GM19351 (cell line): ENCODE measurements around the gene MAPK8IP3.
"Not testable (repeated sequence)": the region's sequence is repeated elsewhere in the genome, so short reads cannot be mapped to it uniquely, and the experiment has no call there.

ENCODE experiments used
- ATAC-seq: cut with Tn5 transposase; IDR thresholded peaks from one replicate; pipeline ENCODE4 v1.9.1; 2021; ENCODE audit warnings: mild to moderate bottlenecking, moderate library complexity; ENCODE audit not compliant: unreplicated experiment

MAPK8IP3 gene

DNA sequence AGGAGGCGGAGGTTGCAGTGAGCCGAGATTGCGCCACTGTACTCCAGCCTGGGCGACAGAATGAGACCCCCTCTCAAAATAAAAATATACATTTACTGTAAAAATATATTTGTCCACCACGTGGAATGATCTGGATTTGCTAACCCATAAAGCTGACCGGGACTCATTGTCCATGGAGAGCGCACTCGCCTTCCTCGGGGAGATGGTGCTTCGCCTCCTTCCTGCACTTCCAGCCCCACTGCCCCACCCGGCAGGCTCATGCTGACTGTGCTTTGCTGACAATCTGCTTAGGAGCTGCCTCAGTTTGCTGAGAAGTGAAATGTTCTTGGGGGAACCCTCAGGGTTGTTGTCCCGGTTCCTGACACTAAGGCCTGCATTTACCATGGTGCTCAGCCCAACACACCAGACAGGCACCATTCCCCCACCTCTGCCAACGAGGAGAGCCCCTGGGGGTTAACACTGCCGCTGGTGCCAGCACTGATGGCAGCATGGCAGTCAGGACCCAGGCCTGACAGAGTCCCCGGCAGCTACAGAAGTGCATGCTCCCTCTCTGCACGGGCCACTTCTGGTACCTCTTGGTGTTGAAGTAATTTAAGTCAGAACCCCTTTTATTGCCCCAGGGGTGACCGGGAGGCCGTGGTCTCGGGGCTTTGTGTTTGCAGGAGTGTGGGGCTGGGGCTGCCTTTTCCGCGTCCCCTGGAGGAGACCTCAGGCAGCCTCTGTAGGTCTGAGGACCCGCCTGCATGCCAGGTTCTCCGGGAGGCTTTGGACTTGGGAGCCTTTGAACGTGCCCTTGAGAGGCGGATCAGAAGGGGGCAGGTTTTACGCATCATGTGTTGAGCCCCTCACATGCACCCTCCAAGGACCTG is 79.2 kb downstream of the MAPK8IP3 start:
- ATAC-seq: no peak

DNA sequence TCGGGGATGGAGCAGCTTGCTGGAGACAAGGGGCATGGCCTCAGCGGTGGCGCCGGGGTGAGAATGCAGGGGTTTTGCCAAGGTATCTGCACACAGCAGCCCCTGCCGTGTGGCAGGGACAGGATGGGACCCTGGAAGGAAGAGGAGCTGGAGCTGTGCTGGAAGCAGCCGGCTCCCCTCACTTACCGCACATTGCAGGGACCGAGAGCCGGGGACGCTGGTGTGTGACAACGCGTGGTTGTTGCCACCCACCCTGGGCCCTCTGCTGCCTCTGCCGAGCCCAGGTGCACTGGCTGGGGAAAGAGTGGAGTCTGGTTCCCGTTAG is 79.8 kb downstream of the MAPK8IP3 start:
- no peak for ATAC-seq

DNA sequence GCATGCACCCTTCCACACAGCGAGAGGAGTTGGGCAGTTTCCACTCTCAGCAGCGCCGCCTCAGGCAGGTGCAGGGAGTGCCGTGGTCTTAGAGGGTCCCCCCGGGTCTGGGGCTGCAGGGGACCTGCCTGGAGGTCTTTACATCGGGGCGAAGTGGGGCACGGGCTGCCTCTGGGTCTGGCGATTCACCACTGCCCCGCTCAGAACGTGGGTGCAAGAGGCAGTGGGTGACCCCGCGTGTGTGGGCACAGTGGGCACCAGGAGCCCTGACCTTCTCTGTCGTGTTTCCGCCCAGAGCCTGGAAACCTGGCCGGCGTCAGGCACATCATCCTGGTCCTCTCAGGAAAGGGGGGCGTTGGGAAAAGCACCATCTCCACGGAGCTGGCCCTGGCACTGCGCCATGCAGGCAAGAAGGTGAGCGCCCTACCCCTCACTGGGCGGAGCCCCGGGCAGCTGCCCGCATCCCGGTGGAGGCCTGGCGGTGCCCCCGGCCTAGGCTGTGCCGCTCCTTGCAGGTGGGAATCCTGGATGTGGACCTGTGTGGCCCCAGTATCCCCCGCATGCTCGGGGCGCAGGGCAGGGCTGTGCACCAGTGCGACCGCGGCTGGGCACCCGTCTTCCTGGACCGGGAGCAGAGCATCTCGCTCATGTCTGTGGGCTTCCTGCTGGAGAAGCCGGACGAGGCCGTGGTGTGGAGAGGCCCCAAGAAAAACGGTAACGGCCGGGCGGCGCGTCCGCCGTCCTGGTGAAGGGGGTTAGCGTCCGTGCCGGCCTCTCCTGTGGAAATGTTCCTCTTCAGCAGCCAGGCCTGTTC is 80.5 kb downstream of the MAPK8IP3 start:
- ATAC-seq: no peak

DNA sequence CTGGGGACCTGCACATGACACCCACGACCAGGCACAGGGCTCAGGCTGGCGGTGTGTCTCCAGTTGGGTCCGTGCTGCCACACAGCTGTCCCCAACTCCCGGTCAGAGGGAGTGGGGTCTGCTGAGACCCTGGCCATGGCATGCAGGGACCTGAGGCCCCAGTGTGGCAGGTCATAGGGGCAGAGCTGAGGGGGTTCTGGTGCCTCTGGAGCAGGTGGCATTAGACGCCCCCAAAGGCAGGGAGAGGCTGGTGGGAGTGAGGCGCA is 81.0 kb downstream of the MAPK8IP3 start:
- ATAC-seq: no peak

GRCh38 chr16:1787322-1788094 is 81.5 kb downstream of the MAPK8IP3 start:
- ATAC-seq: no peak

DNA sequence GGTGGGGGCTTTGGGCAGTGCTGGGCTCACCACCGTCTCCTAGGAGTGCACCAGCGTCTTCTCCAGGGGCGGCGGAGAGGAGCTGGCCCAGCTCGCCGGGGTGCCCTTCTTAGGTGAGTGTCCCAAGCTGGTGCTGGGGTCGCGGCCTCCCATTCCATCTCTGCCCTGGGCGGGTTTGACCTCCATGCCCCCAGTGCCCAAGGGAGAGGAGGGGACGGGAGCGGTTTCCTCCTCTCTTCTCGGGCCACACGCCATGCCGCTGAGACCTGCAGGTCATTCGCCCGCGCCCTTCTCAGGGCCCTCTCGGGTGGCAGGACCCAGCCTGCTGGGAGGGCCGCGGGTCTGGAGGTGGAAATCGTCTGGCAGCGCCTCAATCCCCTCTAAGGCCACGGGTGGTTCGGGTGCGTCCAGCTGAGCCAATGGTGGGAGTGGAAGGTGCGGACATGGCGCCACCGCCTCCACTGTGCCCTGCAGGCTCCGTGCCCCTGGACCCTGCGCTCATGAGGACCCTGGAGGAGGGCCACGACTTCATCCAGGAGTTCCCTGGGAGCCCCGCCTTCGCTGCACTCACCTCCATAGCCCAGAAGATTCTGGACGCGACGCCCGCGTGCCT is 82.2 kb downstream of the MAPK8IP3 start:
- ATAC-seq: no peak

DNA sequence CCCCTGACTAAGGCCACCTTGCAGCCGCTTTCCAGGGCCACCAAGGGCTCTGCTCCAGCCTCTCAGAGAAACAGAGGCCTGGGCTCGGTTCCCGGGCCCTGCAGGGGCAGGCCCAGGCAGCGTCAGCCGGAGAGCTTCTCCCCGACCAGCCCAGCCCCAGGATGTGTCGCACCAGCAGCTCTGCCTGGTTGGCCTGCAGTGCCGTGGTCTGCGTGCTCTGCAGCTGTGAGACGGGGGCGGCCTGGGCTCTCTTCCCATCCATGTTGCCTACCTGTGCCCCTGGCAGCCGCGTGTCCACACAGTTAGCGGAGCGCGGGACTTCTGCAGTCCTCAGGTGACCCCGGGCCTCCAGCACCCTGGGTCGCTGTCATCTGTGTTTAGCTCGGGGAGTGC is 82.7 kb downstream of the MAPK8IP3 start:
- ATAC-seq: no peak

DNA sequence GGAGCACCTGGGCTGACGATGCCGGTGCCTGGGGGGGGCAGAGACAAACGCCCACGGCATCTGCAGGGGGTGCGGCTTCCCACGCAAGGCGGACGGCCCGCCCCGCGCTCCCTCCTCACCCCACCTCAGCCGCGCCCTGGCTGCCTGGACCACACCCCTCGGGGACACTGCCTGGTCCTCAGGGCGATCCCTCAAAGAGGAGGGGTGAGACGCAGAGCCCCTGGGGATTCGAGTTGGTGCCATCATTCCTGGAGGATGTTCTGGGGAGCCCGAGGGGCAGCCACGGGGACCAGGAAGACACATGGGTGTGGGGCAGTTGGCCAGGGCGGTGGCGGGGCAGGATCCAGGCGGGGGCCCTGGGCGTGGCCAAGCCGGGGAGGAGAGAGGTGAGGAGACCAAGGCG is 83.6 kb downstream of the MAPK8IP3 start:
- no peak for ATAC-seq

GRCh38 chr16:1790261-1790610 is 84.2 kb downstream of the MAPK8IP3 start:
- no peak for ATAC-seq

DNA sequence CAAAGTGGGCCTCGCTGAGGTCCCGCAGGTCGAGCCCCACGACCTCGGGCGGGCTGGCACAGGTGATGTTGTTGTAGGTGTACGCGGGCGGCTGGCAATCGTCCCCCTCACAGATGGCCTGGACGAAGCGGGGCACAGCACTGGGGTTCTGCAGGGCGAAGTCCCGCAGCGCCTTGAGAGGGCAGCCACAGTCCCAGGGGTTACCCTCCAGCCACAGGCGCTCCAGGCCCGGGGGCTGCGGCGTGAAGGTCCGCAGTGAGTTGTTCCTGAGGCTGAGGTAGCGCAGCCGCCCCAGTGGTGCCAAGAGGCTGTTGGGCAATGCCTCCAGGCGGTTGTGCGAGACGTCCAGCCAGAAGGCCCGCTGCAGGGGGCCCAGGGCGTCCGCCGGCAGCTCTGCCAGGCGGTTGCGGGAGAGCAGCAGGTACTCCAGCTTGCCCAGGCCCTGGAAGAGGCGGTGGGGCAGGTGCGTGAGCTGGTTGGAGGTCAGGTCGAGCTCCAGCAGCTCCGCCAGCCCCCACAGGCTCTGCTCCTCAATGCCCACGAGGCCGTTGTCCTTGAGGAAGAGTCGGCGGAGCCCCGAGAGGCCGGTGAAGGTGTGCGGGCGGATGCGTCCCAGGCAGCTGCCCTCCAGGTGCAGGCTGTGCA is 84.7 kb downstream of the MAPK8IP3 start:
- ATAC-seq: no peak

DNA sequence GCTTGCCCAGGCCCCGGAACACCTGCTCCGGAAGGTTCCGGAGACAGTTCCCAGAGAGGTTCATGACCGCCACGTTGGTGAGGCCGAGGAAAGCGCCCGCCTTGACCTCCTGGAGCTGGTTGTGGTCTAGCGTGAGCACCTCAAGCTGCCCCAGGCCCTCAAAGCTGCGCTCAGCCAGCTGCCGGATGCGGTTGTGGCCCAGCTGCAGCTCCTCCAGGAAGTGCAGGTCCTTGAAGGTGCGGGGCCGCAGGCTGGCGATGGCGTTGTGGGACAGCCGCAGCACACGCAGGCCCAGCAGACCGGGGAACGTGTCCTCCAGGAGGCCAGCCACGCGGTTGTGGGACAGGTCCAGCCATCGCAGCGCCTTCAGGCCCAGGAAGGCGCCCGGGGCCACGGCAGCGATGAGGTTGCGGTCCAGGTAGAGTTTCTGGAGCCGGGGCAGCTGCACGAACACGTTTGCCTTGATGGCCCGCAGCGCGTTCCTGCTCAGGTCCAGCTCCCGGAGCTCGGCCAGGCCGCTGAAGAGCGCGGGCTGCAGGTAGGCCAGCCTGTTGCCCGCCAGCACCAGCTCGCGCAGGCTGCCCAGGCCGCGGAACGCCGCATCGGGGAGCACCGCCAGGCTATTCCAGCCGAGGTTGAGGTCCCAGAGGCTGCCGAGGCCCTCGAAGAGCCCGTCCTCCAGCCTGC is 85.4 kb downstream of the MAPK8IP3 start:
- ATAC-seq: no peak

- ATAC-seq: no peak
These were observed 86.2 kb downstream of the MAPK8IP3 start for GRCh38 chr16:1791943-1792812.

DNA sequence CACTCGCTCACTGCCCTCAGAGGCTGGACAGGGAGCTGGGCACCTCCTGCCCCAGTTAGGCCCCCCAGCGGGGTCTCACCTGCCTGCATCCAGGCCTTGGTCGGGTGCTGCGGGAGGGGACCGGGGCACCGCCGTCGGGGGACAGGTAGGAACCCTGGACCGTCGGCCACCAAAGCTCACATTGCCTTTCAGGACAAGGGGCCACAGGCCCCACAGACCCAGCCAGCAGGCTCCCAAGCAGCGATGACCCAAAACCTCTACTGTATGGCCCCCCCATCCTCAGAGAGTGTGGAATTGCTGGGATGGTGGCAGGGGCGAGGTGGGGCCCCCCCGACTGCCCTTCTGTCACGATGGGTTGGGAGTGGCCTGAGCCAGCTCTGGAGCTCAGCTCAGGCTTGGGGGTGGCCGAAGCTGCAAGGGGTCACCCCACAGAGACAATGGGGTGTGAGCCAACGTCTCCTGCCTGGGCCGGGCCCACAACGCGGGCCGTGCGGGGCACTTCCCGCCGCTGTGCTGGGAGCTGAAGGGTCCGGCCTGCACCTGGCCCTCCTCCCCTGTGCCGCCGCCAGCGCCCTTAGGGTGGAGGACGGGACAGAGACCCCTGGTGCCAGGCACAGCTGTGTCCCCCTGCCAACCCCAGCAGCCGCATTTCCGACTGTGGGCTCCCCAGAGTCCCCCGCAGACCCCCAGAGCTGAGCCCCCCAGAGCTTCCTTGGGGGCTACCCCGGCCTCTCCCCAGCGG is 87.0 kb downstream of the MAPK8IP3 start:
- ATAC-seq: no peak

GRCh38 chr16:1793578-1794220 is 87.7 kb downstream of the MAPK8IP3 start, which contains the start of gene IGFALS:
IGFALS (minus strand) TSS chr16:1793705; CDS start chr16:1793652, 53 bp downstream.
- no peak for ATAC-seq

GRCh38 chr16:1794221-1794871 is 88.4 kb downstream of the MAPK8IP3 start:
- ATAC-seq: no peak

- no peak for ATAC-seq
These were observed 89.1 kb downstream of the MAPK8IP3 start for GRCh38 chr16:1794908-1795666.

GRCh38 chr16:1799263-1799662 is 93.3 kb downstream of the MAPK8IP3 start:
- not testable (repeated sequence) for ATAC-seq
